IMR-90 (cell line): Measurements from ENCODE around the gene ANO10. TPM values are rescaled to one million over a fixed set of nuclear protein-coding genes. Genes with fewer than 3 reads are reported as not detected.

Source experiments
- ATAC-seq: fragments of 200-7000 bp; cut with Tn5 transposase; 2 replicates; pipeline ENCODE4 v1.9.1; 2020; ENCODE audit warnings: low read depth, mild to moderate bottlenecking, moderate library complexity
- BruUV-seq: library from RNA; stranded (reverse); fragments of 400-500 nt; replicated peaks from 2 replicates; lab custom pipeline; 2021; lab: Mats Ljungman, UMichigan
- CTCF ChIA-PET: fragments of 300-600 bp; formaldehyde crosslinking; extraction: SDS; loops from one replicate; lab custom pipeline; 2021; ENCODE audit warnings: antibody characterized with exemption; lab: Yijun Ruan, JAX
- POLR2A ChIA-PET: fragments of 300-600 bp; sonication (Branson Sonifier 250); formaldehyde crosslinking; loops from one replicate; lab custom pipeline; 2022; ENCODE audit warnings: antibody characterized with exemption; ENCODE audit not compliant: unreplicated experiment; lab: Charles Lee
- DNase-seq: peaks from one replicate; pipeline ENCODE4 v3.0.0; 2013
- H2AFZ ChIP-seq: replicated peaks from 2 replicates; pipeline ENCODE3; 2013; ENCODE audit warnings: low read length, mild to moderate bottlenecking; ENCODE audit not compliant: poor library complexity
- H2AK5ac ChIP-seq: 2 replicates; pipeline ENCODE4 v1.6.1; 2013; ENCODE audit warnings: low read depth, low read length, inconsistent platforms
- H2AK9ac ChIP-seq: replicated peaks from 2 replicates; pipeline ENCODE3; 2013; ENCODE audit warnings: mild to moderate bottlenecking, low read depth, low read length, moderate library complexity; ENCODE audit not compliant: poor library complexity
- H2BK120ac ChIP-seq: 2 replicates; pipeline ENCODE4 v1.6.1; 2013; ENCODE audit warnings: low read depth, low read length, inconsistent platforms
- H2BK15ac ChIP-seq: 3 replicates; pipeline ENCODE4 v1.6.1; 2013; ENCODE audit warnings: low read depth, low read length, inconsistent platforms
- H2BK20ac ChIP-seq: 2 replicates; pipeline ENCODE4 v1.6.1; 2013; ENCODE audit warnings: low read depth, mild to moderate bottlenecking, inconsistent platforms, low read length, moderate library complexity
- H2BK5ac ChIP-seq: 2 replicates; pipeline ENCODE4 v1.6.1; 2013; ENCODE audit warnings: mild to moderate bottlenecking, low read depth, low read length, inconsistent platforms; ENCODE audit not compliant: poor library complexity, severe bottlenecking
- H3K14ac ChIP-seq: replicated peaks from 2 replicates; pipeline ENCODE4 v1.6.1; 2013; ENCODE audit warnings: low read depth, low read length, inconsistent platforms
- H3K18ac ChIP-seq: 2 replicates; pipeline ENCODE4 v1.6.1; 2013; ENCODE audit warnings: low read depth, low read length, control low read depth
- H3K23ac ChIP-seq: 2 replicates; pipeline ENCODE4 v1.6.1; 2013; ENCODE audit warnings: low read depth, low read length, inconsistent platforms
- H3K27ac ChIP-seq: 2 replicates; pipeline ENCODE4 v1.5.1; 2013; ENCODE audit warnings: mild to moderate bottlenecking, control low read depth, low read length; ENCODE audit not compliant: insufficient read depth
- H3K27me3 ChIP-seq: 2 replicates; pipeline ENCODE4 v1.6.1; 2013; ENCODE audit warnings: low read length; ENCODE audit not compliant: control insufficient read depth, insufficient read depth
- H3K36me3 ChIP-seq: 2 replicates; pipeline ENCODE4 v1.6.1; 2013; ENCODE audit warnings: low read length, mixed read lengths; ENCODE audit not compliant: control insufficient read depth, insufficient read depth
- H3K4ac ChIP-seq: 2 replicates; pipeline ENCODE4 v1.6.1; 2013; ENCODE audit warnings: low read depth, low read length, inconsistent platforms
- H3K4me1 ChIP-seq: 2 replicates; pipeline ENCODE4 v1.6.1; 2013; ENCODE audit warnings: low read length, mixed read lengths; ENCODE audit not compliant: control insufficient read depth, insufficient read depth
- H3K4me2 ChIP-seq: 2 replicates; pipeline ENCODE4 v1.6.1; 2013; ENCODE audit warnings: low read depth, mild to moderate bottlenecking, control low read depth, low read length, moderate library complexity
- H3K4me3 ChIP-seq: 2 replicates; pipeline ENCODE4 v1.5.1; 2013; ENCODE audit warnings: low read depth, mild to moderate bottlenecking, control low read depth, low read length, moderate library complexity; ENCODE audit not compliant: insufficient read depth
- H3K56ac ChIP-seq: 2 replicates; pipeline ENCODE4 v1.6.1; 2013; ENCODE audit warnings: low read length, inconsistent platforms; ENCODE audit not compliant: insufficient read depth; ENCODE audit errors: extremely low read depth
- H3K79me1 ChIP-seq, 2 experiments: 2 replicates each; pipeline ENCODE4 v1.6.1; 2013; ENCODE audit warnings: low read length in 2 of 2, inconsistent platforms in 1 of 2, low read depth in 1 of 2
- H3K9ac ChIP-seq: 2 replicates; pipeline ENCODE4 v1.6.1; 2013; ENCODE audit warnings: low read depth, low read length, control low read depth
- H3K9me1 ChIP-seq: 2 replicates; pipeline ENCODE4 v1.6.1; 2013; ENCODE audit warnings: low read length, inconsistent platforms; ENCODE audit not compliant: insufficient read depth
- H3K9me3 ChIP-seq: 2 replicates; pipeline ENCODE4 v1.6.1; 2013; ENCODE audit warnings: low read length; ENCODE audit not compliant: control insufficient read depth, insufficient read depth
- H4K20me1 ChIP-seq: 2 replicates; pipeline ENCODE4 v1.6.1; 2013; ENCODE audit warnings: low read length, inconsistent platforms; ENCODE audit not compliant: insufficient read depth
- H4K5ac ChIP-seq: 2 replicates; pipeline ENCODE4 v1.6.1; 2013; ENCODE audit warnings: mild to moderate bottlenecking, low read depth, low read length, control low read depth
- H4K8ac ChIP-seq, 2 experiments: 2 replicates each; pipeline ENCODE4 v1.6.1; 2013; ENCODE audit warnings: low read depth in 2 of 2, low read length in 2 of 2, control low read depth in 1 of 2, inconsistent platforms in 1 of 2
- H4K91ac ChIP-seq: 2 replicates; pipeline ENCODE4 v1.6.1; 2013; ENCODE audit warnings: low read depth, low read length, inconsistent platforms; ENCODE audit not compliant: insufficient read depth
- CEBPB ChIP-seq: IDR thresholded peaks from 2 replicates; pipeline ENCODE4 v1.6.1; 2012; ENCODE audit warnings: low read depth, low read length, improper control_type of control experiment
- CHD1 ChIP-seq: IDR thresholded peaks from 2 replicates; pipeline ENCODE4 v1.6.1; 2012; ENCODE audit warnings: low read depth, low read length, improper control_type of control experiment
- FOS ChIP-seq: fragments of 150-350 bp; IDR thresholded peaks from 2 replicates; pipeline ENCODE4 v1.6.1; 2016; ENCODE audit warnings: low read depth, low read length
- MAFK ChIP-seq: IDR thresholded peaks from 2 replicates; pipeline ENCODE4 v1.6.1; 2012; ENCODE audit warnings: low read depth, low read length, improper control_type of control experiment
- MAZ ChIP-seq: IDR thresholded peaks from 2 replicates; pipeline ENCODE4 v1.6.1; 2012; ENCODE audit warnings: low read depth, mild to moderate bottlenecking, low read length, improper control_type of control experiment, moderate library complexity, borderline replicate concordance
- MXI1 ChIP-seq: IDR thresholded peaks from 2 replicates; pipeline ENCODE4 v1.6.1; 2012; ENCODE audit warnings: low read depth, mild to moderate bottlenecking, low read length, moderate library complexity, borderline replicate concordance
- NFE2L2 ChIP-seq: fragments of 150-350 bp; IDR thresholded peaks from 2 replicates; pipeline ENCODE4 v1.6.1; 2016; ENCODE audit warnings: low read depth, mild to moderate bottlenecking, low read length
- USF2 ChIP-seq: fragments of 150-350 bp; IDR thresholded peaks from 2 replicates; pipeline ENCODE4 v1.6.1; 2017; ENCODE audit warnings: mild to moderate bottlenecking, antibody characterized with exemption, low read length, low read depth
- WGBS, 2 experiments: methylation state at CpG; one replicate each; pipeline versions ENCODE4 v1.1.5 to v1.1.7; 2013; ENCODE audit warnings: missing lambda C conversion rate in 2 of 2; ENCODE audit not compliant: insufficient read length in 1 of 2; ENCODE audit errors: extremely low coverage in 2 of 2; 5-methylcytosine and 5-hydroxymethylcytosine counted together
- dilution Hi-C: fragments of 300-500 bp; cut with HindIII; formaldehyde crosslinking; loops from one replicate; pipeline ENCODE4 v1.14.3; 2018; ENCODE audit warnings: low sequenced_read_pairs; ENCODE audit not compliant: unreplicated experiment
- in situ Hi-C: fragments of 300-500 bp; cut with MboI; formaldehyde crosslinking; loops from 3 replicates; pipeline ENCODE4 v1.14.3; 2019; ENCODE audit warnings: low sequenced_read_pairs, inconsistent platforms, mixed read lengths
- intact Hi-C: fragments of 100-400 bp; cut with micrococcal nuclease; formaldehyde crosslinking; loops from 2 replicates; pipeline ENCODE4 v1.10.0; 2022
- polyA plus RNA-seq, 3 experiments: library from polyadenylated mRNA; depleted of rRNA; stranded (reverse); fragments of >200 nt; gene quantifications; 2 replicates each; pipeline ENCODE4 v1.2.3, GENCODE V29; 2012; ENCODE audit warnings: low replicate concordance in 1 of 3
- total RNA-seq: library from RNA; depleted of rRNA; stranded (reverse); fragments of >200 nt; gene quantifications from 2 replicates; pipeline ENCODE4 v1.2.3, GENCODE V29; 2012
- TF ChIP-seq, protein P1 (sequence below): conservative IDR thresholded peaks from 2 replicates; pipeline ENCODE4 v1.5.1; 2012; ENCODE audit warnings: mild to moderate bottlenecking, low read depth, low read length, improper control_type of control experiment

ANO10 gene
- total and polyA plus RNA-seq, 2 of the 4 experiments (the other 2 are of a cell fraction) = 28.5 to 41.6 TPM

- ATAC-seq = no peak
- no peak overlapping the region for H3K4me2 ChIP-seq
- no peak overlapping the region for H3K56ac ChIP-seq
- H3K36me3 ChIP-seq = no peaks in the 10 kb centered on the region
- in situ Hi-C loops (no loop called here), dilution Hi-C loops (no loop called here), intact Hi-C loops (no loop called here)
- DNase-seq = no peak
- no peak overlapping the region for H2BK120ac ChIP-seq
- H3K9me3 ChIP-seq = no peaks in the 10 kb centered on the region
- no peak overlapping the region for H3K14ac ChIP-seq
- TF ChIP-seq, protein P1, sequence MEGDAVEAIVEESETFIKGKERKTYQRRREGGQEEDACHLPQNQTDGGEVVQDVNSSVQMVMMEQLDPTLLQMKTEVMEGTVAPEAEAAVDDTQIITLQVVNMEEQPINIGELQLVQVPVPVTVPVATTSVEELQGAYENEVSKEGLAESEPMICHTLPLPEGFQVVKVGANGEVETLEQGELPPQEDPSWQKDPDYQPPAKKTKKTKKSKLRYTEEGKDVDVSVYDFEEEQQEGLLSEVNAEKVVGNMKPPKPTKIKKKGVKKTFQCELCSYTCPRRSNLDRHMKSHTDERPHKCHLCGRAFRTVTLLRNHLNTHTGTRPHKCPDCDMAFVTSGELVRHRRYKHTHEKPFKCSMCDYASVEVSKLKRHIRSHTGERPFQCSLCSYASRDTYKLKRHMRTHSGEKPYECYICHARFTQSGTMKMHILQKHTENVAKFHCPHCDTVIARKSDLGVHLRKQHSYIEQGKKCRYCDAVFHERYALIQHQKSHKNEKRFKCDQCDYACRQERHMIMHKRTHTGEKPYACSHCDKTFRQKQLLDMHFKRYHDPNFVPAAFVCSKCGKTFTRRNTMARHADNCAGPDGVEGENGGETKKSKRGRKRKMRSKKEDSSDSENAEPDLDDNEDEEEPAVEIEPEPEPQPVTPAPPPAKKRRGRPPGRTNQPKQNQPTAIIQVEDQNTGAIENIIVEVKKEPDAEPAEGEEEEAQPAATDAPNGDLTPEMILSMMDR = no peak
- no peak for TF ChIP-seq FOS
- TF ChIP-seq USF2 = no peak
- no peak for TF ChIP-seq MAFK
- TF ChIP-seq CEBPB = no peak
- no peak for TF ChIP-seq NFE2L2
- no peak for TF ChIP-seq MXI1
- TF ChIP-seq MAZ = no peak
- TF ChIP-seq CHD1 = no peak
- H2BK5ac ChIP-seq = no peak overlapping the region
- H3K4me1 ChIP-seq = peaks cover 7% of the 10 kb centered on the region
- H3K9me1 ChIP-seq = peaks cover 12% of the 10 kb centered on the region
- no peak overlapping the region for H3K27ac ChIP-seq
- H4K91ac ChIP-seq = no peak overlapping the region
- no peak overlapping the region for H2AFZ ChIP-seq
- no peak overlapping the region for H3K4ac ChIP-seq
- H2AK5ac ChIP-seq = no peak overlapping the region
- no peak overlapping the region for H3K4me3 ChIP-seq
- no TSS peak for BruUV-seq
- H3K18ac ChIP-seq = no peak overlapping the region
- no peak overlapping the region for H2BK15ac ChIP-seq
- H2BK20ac ChIP-seq = no peak overlapping the region
- H4K5ac ChIP-seq = no peak overlapping the region
- no peak overlapping the region for H3K23ac ChIP-seq
- no peak overlapping the region for H3K9ac ChIP-seq
- H3K79me1 ChIP-seq = peaks cover 0 to 4% of the 10 kb centered on the region in 2 experiments; a peak in 2 of 4 replicates
- CTCF ChIA-PET = no interaction called here
- H4K20me1 ChIP-seq = peaks cover 5% of the 10 kb centered on the region; the same call in 1 of the 2 replicates
- POLR2A ChIA-PET = no interaction called here
- H2AK9ac ChIP-seq = no peak overlapping the region
- H3K27me3 ChIP-seq = no peaks in the 10 kb centered on the region
- WGBS, 2 experiments = 80% methylated on average over 1 of the region's 1 CpG; no CpG with 5 or more reads in 1 of the 2 experiments
- H4K8ac ChIP-seq = no peak overlapping the region
Observed at GRCh38 chr3:43453981-43454380, 167.8 kb downstream of the ANO10 start.
